T47D (cell line): ENCODE data around the gene ANGEL1.

Experiments used
- DNase-seq, 2 experiments: peaks; one replicate each; pipeline versions ENCODE4 v3.0.0 to v3.0.0-alpha.2; 2011 to 2012; ENCODE audit warnings: low read depth in 1 of 2, low spot score in 1 of 2
- JUND ChIP-seq: IDR thresholded peaks from 2 replicates; pipeline ENCODE4 v1.6.1; 2012; ENCODE audit warnings: low read depth
- in situ Hi-C: cut with HindIII; loops from 2 replicates; pipeline ENCODE4 v1.10.0; 2016; ENCODE audit warnings: low sequenced_read_pairs, low pct_unique_long_range_greater_than_20kb

Gene ANGEL1

GRCh38 chr14:76742966-76743365 lies 69.7 kb downstream of the ANGEL1 start:
- TF ChIP-seq JUND, result no peak
- DNase-seq, result no peak
- in situ Hi-C loops, result no loop called here

- in situ Hi-C loops, result no loop called here
- no peak for DNase-seq
- TF ChIP-seq JUND, result no peak
Observed at GRCh38 chr14:76742185-76742584, 70.5 kb downstream of the ANGEL1 start.

- TF ChIP-seq JUND, result no peak
- in situ Hi-C loops, result no loop called here
- no peak for DNase-seq
Observed at GRCh38 chr14:76741074-76741473, 71.6 kb downstream of the ANGEL1 start.
